Astrocyte (in vitro differentiated cells and primary cell): Measurements from ENCODE around the gene MRTFA. TPM values are rescaled to one million over a fixed set of nuclear protein-coding genes. Genes with fewer than 3 reads are reported as not detected.

Experiments used
- DNase-seq: peaks from one replicate; pipeline ENCODE4 v3.0.0-alpha.2; 2010; ENCODE audit warnings: low read depth
- FAIRE-seq: peaks from 2 replicates; lab custom pipeline; 2011; peaks lifted over from hg19 to GRCh38; lab: Jason Lieb, UNC
- H2AFZ ChIP-seq: 2 replicates; pipeline ENCODE4 v1.6.0; 2012; ENCODE audit warnings: low read depth, low read length, inconsistent platforms
- H3K27ac ChIP-seq: 2 replicates; pipeline ENCODE4 v1.5.1; 2011; ENCODE audit warnings: low read depth, low read length, inconsistent platforms
- H3K27me3 ChIP-seq: 2 replicates; pipeline ENCODE4 v1.6.0; 2011; ENCODE audit warnings: low read length, inconsistent platforms; ENCODE audit not compliant: insufficient read depth
- H3K36me3 ChIP-seq: 2 replicates; pipeline ENCODE4 v1.5.1; 2011; ENCODE audit warnings: low read length, inconsistent platforms; ENCODE audit not compliant: insufficient read depth
- H3K4me1 ChIP-seq: 2 replicates; pipeline ENCODE4 v1.5.1; 2011; ENCODE audit warnings: low read length, inconsistent platforms; ENCODE audit not compliant: insufficient read depth
- H3K4me2 ChIP-seq: 2 replicates; pipeline ENCODE4 v1.6.0; 2012; ENCODE audit warnings: low read length, inconsistent platforms
- H3K4me3 ChIP-seq: 2 replicates; pipeline ENCODE4 v1.5.1; 2011; ENCODE audit warnings: low read depth, mild to moderate bottlenecking, low read length, inconsistent platforms; ENCODE audit not compliant: insufficient read depth
- H3K79me2 ChIP-seq: 2 replicates; pipeline ENCODE4 v1.6.0; 2012; ENCODE audit warnings: mild to moderate bottlenecking, low read length, inconsistent platforms; ENCODE audit not compliant: insufficient read depth
- H3K9ac ChIP-seq: 2 replicates; pipeline ENCODE4 v1.6.0; 2012; ENCODE audit warnings: mild to moderate bottlenecking, low read length, inconsistent platforms
- H3K9me3 ChIP-seq: 2 replicates; pipeline ENCODE4 v1.5.1; 2012; ENCODE audit warnings: low read depth, mild to moderate bottlenecking, low read length, inconsistent platforms; ENCODE audit not compliant: insufficient read depth
- H4K20me1 ChIP-seq: 2 replicates; pipeline ENCODE4 v1.6.0; 2012; ENCODE audit warnings: low read length, inconsistent platforms; ENCODE audit not compliant: insufficient read depth
- H3K27ac Mint-ChIP-seq: one replicate; pipeline ENCODE4 v1.8.0; 2021; ENCODE audit warnings: mild to moderate bottlenecking, mixed read lengths; ENCODE audit not compliant: unreplicated experiment
- H3K27me3 Mint-ChIP-seq: one replicate; pipeline ENCODE4 v1.8.0; 2021; ENCODE audit warnings: low read depth, mixed read lengths; ENCODE audit not compliant: unreplicated experiment
- H3K36me3 Mint-ChIP-seq: one replicate; pipeline ENCODE4 v1.8.0; 2021; ENCODE audit warnings: low read depth, mixed read lengths; ENCODE audit not compliant: unreplicated experiment
- H3K4me1 Mint-ChIP-seq: one replicate; pipeline ENCODE4 v1.8.0; 2021; ENCODE audit warnings: low read depth, mixed read lengths; ENCODE audit not compliant: unreplicated experiment
- H3K4me3 Mint-ChIP-seq: one replicate; pipeline ENCODE4 v1.8.0; 2021; ENCODE audit warnings: mild to moderate bottlenecking, moderate library complexity, mixed read lengths; ENCODE audit not compliant: unreplicated experiment
- H3K9me3 Mint-ChIP-seq: one replicate; pipeline ENCODE4 v1.8.0; 2021; ENCODE audit warnings: mild to moderate bottlenecking, mixed read lengths; ENCODE audit not compliant: unreplicated experiment
- EZH2 ChIP-seq: IDR thresholded peaks from 2 replicates; pipeline ENCODE4 v1.6.1; 2012; ENCODE audit warnings: mild to moderate bottlenecking, low read length, inconsistent platforms; ENCODE audit not compliant: insufficient read depth
- total RNA-seq: library from RNA; stranded (reverse); gene quantifications from 2 replicates; pipeline ENCODE4 v1.2.1, GENCODE V29; 2021
- TF ChIP-seq, protein P1 (sequence below): IDR thresholded peaks from 2 replicates; pipeline ENCODE4 v1.5.1; 2011; ENCODE audit warnings: low read depth, mild to moderate bottlenecking, inconsistent platforms, low read length, moderate library complexity; ENCODE audit not compliant: insufficient read depth

The MRTFA gene
- total RNA-seq, 1 donor from 2014 or later, result 74.3 TPM

DNA sequence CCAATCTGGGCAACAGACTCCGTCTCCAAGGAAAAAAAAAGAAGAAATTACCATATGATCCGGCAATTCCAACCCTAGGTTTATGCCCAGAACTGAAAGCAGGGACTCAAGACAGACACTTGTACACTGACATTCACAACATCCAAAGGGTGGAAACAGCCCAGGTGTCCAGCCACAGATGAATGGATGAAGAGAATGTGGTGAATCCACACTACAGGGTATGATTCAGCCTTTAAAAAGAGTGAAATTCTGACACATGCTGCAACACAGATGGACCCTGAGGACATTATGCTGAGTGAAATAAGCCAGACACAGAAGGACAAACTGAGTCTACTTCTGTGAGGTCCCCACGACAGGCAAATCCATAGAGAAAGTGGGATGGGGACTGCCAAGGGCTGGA is 222.2 kb downstream of the MRTFA start:
- DNase-seq (peak; percentile 18), FAIRE-seq (peak; percentile 43)
- no peaks in the 10 kb centered on the region for H3K27me3 Mint-ChIP-seq
- peaks cover 2% of the 10 kb centered on the region for H3K4me1 Mint-ChIP-seq
- peaks cover 3% of the 10 kb centered on the region for H3K36me3 Mint-ChIP-seq
- H3K4me2 ChIP-seq, result no peak overlapping the region
- H3K4me3 ChIP-seq, result no peak overlapping the region
- H4K20me1 ChIP-seq, result peaks cover 81% of the 10 kb centered on the region
- no peaks in the 10 kb centered on the region for H3K9me3 Mint-ChIP-seq
- H3K4me3 Mint-ChIP-seq, result no peak overlapping the region
- no peaks in the 10 kb centered on the region for H3K27me3 ChIP-seq
- H2AFZ ChIP-seq, result no peak overlapping the region
- H3K27ac ChIP-seq, result no peak overlapping the region
- H3K9ac ChIP-seq, result no peak overlapping the region
- H3K27ac Mint-ChIP-seq, result peak overlapping the region; percentile 59
- H3K79me2 ChIP-seq, result peaks cover 4% of the 10 kb centered on the region
- no peaks in the 10 kb centered on the region for H3K9me3 ChIP-seq
- TF ChIP-seq, protein P1, sequence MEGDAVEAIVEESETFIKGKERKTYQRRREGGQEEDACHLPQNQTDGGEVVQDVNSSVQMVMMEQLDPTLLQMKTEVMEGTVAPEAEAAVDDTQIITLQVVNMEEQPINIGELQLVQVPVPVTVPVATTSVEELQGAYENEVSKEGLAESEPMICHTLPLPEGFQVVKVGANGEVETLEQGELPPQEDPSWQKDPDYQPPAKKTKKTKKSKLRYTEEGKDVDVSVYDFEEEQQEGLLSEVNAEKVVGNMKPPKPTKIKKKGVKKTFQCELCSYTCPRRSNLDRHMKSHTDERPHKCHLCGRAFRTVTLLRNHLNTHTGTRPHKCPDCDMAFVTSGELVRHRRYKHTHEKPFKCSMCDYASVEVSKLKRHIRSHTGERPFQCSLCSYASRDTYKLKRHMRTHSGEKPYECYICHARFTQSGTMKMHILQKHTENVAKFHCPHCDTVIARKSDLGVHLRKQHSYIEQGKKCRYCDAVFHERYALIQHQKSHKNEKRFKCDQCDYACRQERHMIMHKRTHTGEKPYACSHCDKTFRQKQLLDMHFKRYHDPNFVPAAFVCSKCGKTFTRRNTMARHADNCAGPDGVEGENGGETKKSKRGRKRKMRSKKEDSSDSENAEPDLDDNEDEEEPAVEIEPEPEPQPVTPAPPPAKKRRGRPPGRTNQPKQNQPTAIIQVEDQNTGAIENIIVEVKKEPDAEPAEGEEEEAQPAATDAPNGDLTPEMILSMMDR, result no peak
- TF ChIP-seq EZH2, result no peak
- H3K4me1 ChIP-seq, result peaks cover 4% of the 10 kb centered on the region
- H3K36me3 ChIP-seq, result peaks cover 10% of the 10 kb centered on the region

GRCh38 chr22:40413873-40414272 is 222.6 kb downstream of the MRTFA start:
- no peaks in the 10 kb centered on the region for H3K9me3 Mint-ChIP-seq
- FAIRE-seq (no peak), DNase-seq (no peak)
- Histone ChIP-seq H3K79me2 (peaks cover 4% of the 10 kb centered on the region), H3K36me3 (peaks cover 10% of the 10 kb centered on the region), H3K9me3 (no peaks in the 10 kb centered on the region), H3K27me3 (no peaks in the 10 kb centered on the region), H3K4me1 (peaks cover 4% of the 10 kb centered on the region), H3K4me2 (no peak overlapping the region), H2AFZ (no peak overlapping the region), H3K9ac (no peak overlapping the region), H3K4me3 (no peak overlapping the region), H3K27ac (no peak overlapping the region), H4K20me1 (peaks cover 79% of the 10 kb centered on the region)
- peaks cover 2% of the 10 kb centered on the region for H3K4me1 Mint-ChIP-seq
- H3K27ac Mint-ChIP-seq, result peak overlapping the region; percentile 59
- no peak for TF ChIP-seq EZH2
- TF ChIP-seq, protein P1, result no peak
- no peaks in the 10 kb centered on the region for H3K27me3 Mint-ChIP-seq
- H3K36me3 Mint-ChIP-seq, result peaks cover 3% of the 10 kb centered on the region
- H3K4me3 Mint-ChIP-seq, result no peak overlapping the region

DNA sequence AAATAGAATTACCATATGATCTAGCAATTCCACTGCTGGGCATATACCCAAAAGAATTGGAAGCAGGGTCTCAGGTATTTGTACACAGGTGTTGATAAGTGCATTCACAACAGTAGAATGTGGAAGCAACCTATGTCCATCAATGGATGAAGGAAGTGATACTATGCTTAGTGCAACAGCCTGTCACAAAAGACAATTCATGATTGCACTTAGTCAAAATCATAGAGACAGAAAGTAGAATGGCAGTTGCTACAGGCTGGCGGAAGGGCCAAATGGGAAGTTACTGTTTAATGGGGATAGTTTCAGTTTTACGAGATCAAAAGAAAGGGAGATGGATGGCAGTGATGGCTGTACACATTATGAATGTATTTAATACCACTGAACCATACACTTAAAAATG is 224.1 kb downstream of the MRTFA start:
- H3K4me2 ChIP-seq, result no peak overlapping the region
- H3K9me3 ChIP-seq, result no peaks in the 10 kb centered on the region
- DNase-seq, result no peak
- no peak overlapping the region for H2AFZ ChIP-seq
- TF ChIP-seq, protein P1, result no peak
- TF ChIP-seq EZH2, result no peak
- no peak overlapping the region for H3K27ac ChIP-seq
- H3K79me2 ChIP-seq, result peaks cover 4% of the 10 kb centered on the region
- H4K20me1 ChIP-seq, result peaks cover 77% of the 10 kb centered on the region
- Mint-ChIP-seq H3K27me3 (no peaks in the 10 kb centered on the region), H3K4me1 (peaks cover 2% of the 10 kb centered on the region), H3K36me3 (peaks cover 3% of the 10 kb centered on the region), H3K9me3 (no peaks in the 10 kb centered on the region), H3K27ac (no peak overlapping the region), H3K4me3 (no peak overlapping the region)
- H3K27me3 ChIP-seq, result no peaks in the 10 kb centered on the region
- H3K36me3 ChIP-seq, result peaks cover 12% of the 10 kb centered on the region
- no peak for FAIRE-seq
- peaks cover 4% of the 10 kb centered on the region for H3K4me1 ChIP-seq
- H3K4me3 ChIP-seq, result no peak overlapping the region
- no peak overlapping the region for H3K9ac ChIP-seq
